GM12878 (cell line): ENCODE data around the gene CTNNA3. TPM values are rescaled to one million over a fixed set of nuclear protein-coding genes. Genes with fewer than 3 reads are reported as not detected.

ENCODE experiments used
- ATAC-seq: fragments of 200-7000 bp; cut with Tn5 transposase; 3 replicates; pipeline ENCODE4 v1.9.1; 2020; ENCODE audit warnings: mild to moderate bottlenecking, moderate library complexity
- BruUV-seq: library from RNA; stranded (reverse); fragments of 400-500 nt; replicated peaks from 2 replicates; lab custom pipeline; 2021; lab: Mats Ljungman, UMichigan
- CTCF ChIA-PET: fragments of 300-600 bp; sonication (Branson Sonifier 250); formaldehyde crosslinking; extraction: SDS; loops from one replicate; lab custom pipeline; 2021; ENCODE audit warnings: inconsistent platforms; lab: Yijun Ruan, JAX
- POLR2A ChIA-PET: fragments of 350-600 bp; formaldehyde crosslinking; extraction: SDS; loops from one replicate; lab custom pipeline; 2021; ENCODE audit warnings: inconsistent platforms; lab: Charles Lee
- RAD21 ChIA-PET: fragments of 300-600 bp; sonication (Branson Sonifier 250); formaldehyde crosslinking; loops from one replicate; lab custom pipeline; 2023; ENCODE audit warnings: antibody characterized with exemption; ENCODE audit not compliant: unreplicated experiment; lab: Charles Lee
- SMC1A ChIA-PET: fragments of 300-600 bp; sonication (Branson Sonifier 250); formaldehyde crosslinking; loops from one replicate; lab custom pipeline; 2023; ENCODE audit not compliant: unreplicated experiment, uncharacterized antibody; lab: Charles Lee
- DNase-seq: peaks from one replicate; pipeline ENCODE4 v3.0.0-alpha.2; 2011; ENCODE audit warnings: low read depth, low spot score
- FAIRE-seq: peaks from 3 replicates; lab custom pipeline; 2011; peaks lifted over from hg19 to GRCh38; lab: Jason Lieb, UNC
- H2AFZ ChIP-seq: 2 replicates; pipeline ENCODE4 v1.6.0; 2011; ENCODE audit warnings: low read depth, low read length, control low read depth; ENCODE audit not compliant: control insufficient read depth
- H3K27ac ChIP-seq: 2 replicates; pipeline ENCODE4 v1.5.1; 2011; ENCODE audit warnings: control low read depth; ENCODE audit not compliant: control insufficient read depth, insufficient read depth
- H3K27me3 ChIP-seq, 2 experiments: replicated peaks in 1 of 2; 2 replicates each; pipeline versions ENCODE4 v1.6.0 to v1.6.1; 2011; ENCODE audit warnings: low read length in 1 of 2; ENCODE audit not compliant: control insufficient read depth in 2 of 2, insufficient read depth in 2 of 2
- H3K36me3 ChIP-seq, 2 experiments: 2 replicates each; pipeline ENCODE4 v1.5.1; 2011; ENCODE audit warnings: low read length in 1 of 2; ENCODE audit not compliant: control insufficient read depth in 2 of 2, insufficient read depth in 2 of 2
- H3K4me1 ChIP-seq: 2 replicates; pipeline ENCODE4 v1.6.1; 2011; ENCODE audit warnings: mild to moderate bottlenecking, low read length, moderate library complexity, mixed read lengths; ENCODE audit not compliant: control insufficient read depth, insufficient read depth
- H3K4me2 ChIP-seq: 2 replicates; pipeline ENCODE4 v1.6.0; 2011; ENCODE audit warnings: control low read depth; ENCODE audit not compliant: control insufficient read depth, insufficient read depth
- H3K4me3 ChIP-seq: fragments of 200-600 bp; sonication (generic); 2 replicates; pipeline ENCODE4 v1.5.1; 2016
- H3K79me2 ChIP-seq: 2 replicates; pipeline ENCODE4 v1.6.0; 2011; ENCODE audit warnings: low read length; ENCODE audit not compliant: control insufficient read depth, insufficient read depth
- H3K9ac ChIP-seq: 2 replicates; pipeline ENCODE4 v1.8.0; 2011; ENCODE audit warnings: low read length, control low read depth, mixed read lengths; ENCODE audit not compliant: control insufficient read depth, insufficient read depth
- H3K9me3 ChIP-seq: replicated peaks from 3 replicates; pipeline ENCODE4 v1.5.1; 2011; ENCODE audit warnings: mild to moderate bottlenecking, low read length; ENCODE audit not compliant: control insufficient read depth, insufficient read depth
- H4K20me1 ChIP-seq: 2 replicates; pipeline ENCODE4 v1.6.0; 2011; ENCODE audit not compliant: control insufficient read depth, insufficient read depth
- CBFB ChIP-seq: IDR thresholded peaks from 2 replicates; pipeline ENCODE4 v1.6.1; 2016; ENCODE audit warnings: antibody characterized with exemption, low read depth
- EP300 ChIP-seq, 2 experiments: fragments of 150-350 bp in 1 of 2; IDR thresholded peaks; 2 replicates each; pipeline ENCODE4 v1.6.1; 2011 to 2012; ENCODE audit warnings: low read depth in 2 of 2, low read length in 2 of 2, borderline replicate concordance in 1 of 2, improper control_type of control experiment in 1 of 2, inconsistent platforms in 1 of 2; ENCODE audit not compliant: control insufficient read depth in 1 of 2
- EZH2 ChIP-seq: IDR thresholded peaks from 2 replicates; pipeline ENCODE4 v1.6.1; 2012; ENCODE audit warnings: low read depth, mild to moderate bottlenecking, control low read depth, inconsistent platforms, low read length, borderline replicate concordance; ENCODE audit not compliant: control insufficient read depth
- HDAC2 ChIP-seq: fragments of 200-600 bp; sonication (generic); IDR thresholded peaks from 2 replicates; pipeline ENCODE4 v1.6.1; 2017
- IKZF1 ChIP-seq: fragments of 450-650 bp; conservative IDR thresholded peaks from 2 replicates; pipeline ENCODE4 v1.6.1; 2017; ENCODE audit warnings: antibody characterized with exemption, mild to moderate bottlenecking
- LARP7 ChIP-seq: fragments of 450-650 bp; IDR thresholded peaks from 2 replicates; pipeline ENCODE4 v1.6.1; 2017; ENCODE audit warnings: mild to moderate bottlenecking
- NFIC ChIP-seq: IDR thresholded peaks from 2 replicates; pipeline ENCODE4 v1.6.1; 2012; ENCODE audit warnings: low read depth, mild to moderate bottlenecking, inconsistent platforms, low read length, moderate library complexity
- NFXL1 ChIP-seq: fragments of 450-650 bp; IDR thresholded peaks from 2 replicates; pipeline ENCODE4 v1.6.1; 2017; ENCODE audit warnings: antibody characterized with exemption, mild to moderate bottlenecking, borderline replicate concordance
- PAX8 ChIP-seq: fragments of 450-650 bp; IDR thresholded peaks from 2 replicates; pipeline ENCODE4 v1.6.1; 2017; ENCODE audit warnings: mild to moderate bottlenecking, moderate library complexity
- PML ChIP-seq: IDR thresholded peaks from 2 replicates; pipeline ENCODE4 v1.6.1; 2012; ENCODE audit warnings: low read length, inconsistent platforms
- POU2F2 ChIP-seq: IDR thresholded peaks from 3 replicates; pipeline ENCODE4 v1.6.1; 2011; ENCODE audit warnings: low read depth, mild to moderate bottlenecking, low read length, borderline replicate concordance
- ZNF592 ChIP-seq: fragments of 450-650 bp; IDR thresholded peaks from 2 replicates; pipeline ENCODE4 v1.6.1; 2017; ENCODE audit warnings: mild to moderate bottlenecking, moderate library complexity
- WGBS: methylation state at CpG from one replicate; pipeline ENCODE4 v1.1.6; 2016; ENCODE audit warnings: low lambda C conversion rate; ENCODE audit not compliant: insufficient replicate concordance, insufficient coverage; ENCODE audit errors: missing lambda C conversion rate; 5-methylcytosine and 5-hydroxymethylcytosine counted together
- in situ Hi-C: fragments of 300-500 bp; cut with MboI; formaldehyde crosslinking; loops from 9 replicates; pipeline ENCODE4 v1.14.3; 2018; ENCODE audit warnings: mixed read lengths
- intact Hi-C: fragments of 100-400 bp; cut with micrococcal nuclease; formaldehyde crosslinking; loops from one replicate; pipeline ENCODE4 v1.14.2; 2022; ENCODE audit not compliant: unreplicated experiment
- polyA plus RNA-seq, 11 experiments: library from polyadenylated mRNA; depleted of rRNA in 4 of 11; unstranded in 6 of 11; stranded (reverse) in 5 of 11; fragments of >200 nt; fragmentation: Nextera tagmentation in 4 of 11; fragmentation: Illumina TruSeq in 1 of 11; extraction: Ambion mirVana in 4 of 11; extraction: Trizol in 1 of 11; gene quantifications; 1 replicate in 1 of 11; 2 replicates in 10 of 11; pipeline versions ENCODE4 v1.2.1 to v1.2.3, GENCODE V29; 2011 to 2016; ENCODE audit warnings: inconsistent platforms in 2 of 11, missing spikeins in 2 of 11, low read depth in 1 of 11
- total RNA-seq, 4 experiments: library from RNA; depleted of rRNA in 3 of 4; stranded (reverse); fragments of >200 nt in 3 of 4; fragmentation: Illumina TruSeq in 1 of 4; extraction: Trizol in 1 of 4; gene quantifications; 2 replicates each; pipeline versions ENCODE4 v1.2.1 to v1.2.3, GENCODE V29; 2013 to 2021

CTNNA3 gene
- total and polyA plus RNA-seq, 10 of the 15 experiments (the other 5 are each of a cell fraction or from before 2014, with no cell fraction given) = under 0.01 to 4.5 (median 0.22) TPM; not detected in 2

GRCh38 chr10:67587771-67588170 is 108.2 kb downstream of the CTNNA3 start:
- Histone ChIP-seq H3K27ac (no peak overlapping the region), H3K79me2 (no peaks in the 10 kb centered on the region), H3K36me3 (no peaks in the 10 kb centered on the region), H2AFZ (no peak overlapping the region), H3K4me3 (no peak overlapping the region), H4K20me1 (no peaks in the 10 kb centered on the region), H3K9ac (no peak overlapping the region), H3K9me3 (no peaks in the 10 kb centered on the region; the same call in 2 of the 3 replicates), H3K4me1 (no peaks in the 10 kb centered on the region), H3K4me2 (no peak overlapping the region), H3K27me3 (no peaks in the 10 kb centered on the region)
- ChIA-PET CTCF (no interaction called here), RAD21 (no interaction called here), SMC1A (no interaction called here), POLR2A (no interaction called here)
- BruUV-seq = no TSS peak
- DNase-seq (no peak), ATAC-seq (no peak), FAIRE-seq (no peak)
- in situ Hi-C loops (no loop called here), intact Hi-C loops (no loop called here)
- 17% methylated on average over 2 of the region's 2 CpGs for WGBS
- TF ChIP-seq HDAC2 (no peak), LARP7 (no peak), IKZF1 (no peak), POU2F2 (no peak), EZH2 (no peak), NFXL1 (no peak), PML (no peak), CBFB (no peak), NFIC (no peak), PAX8 (no peak), ZNF592 (no peak), EP300 (IDR thresholded peaks at IDR 0.05; ENCODE audit: borderline replicate concordance in 1 of 2, control insufficient read depth in 1 of 2, low read depth in 2 of 2, low read length in 2 of 2) (no peak)
